HepG2 (cell line): Measurements from ENCODE around the gene PALM. TPM values are rescaled to one million over a fixed set of nuclear protein-coding genes. Genes with fewer than 3 reads are reported as not detected.

Experiments
- ATAC-seq: fragments of 200-7000 bp; cut with Tn5 transposase; 3 replicates; pipeline ENCODE4 v1.9.1; 2020; ENCODE audit warnings: mild to moderate bottlenecking, moderate library complexity
- BruUV-seq: library from RNA; stranded (reverse); fragments of 400-500 nt; replicated peaks from 2 replicates; lab custom pipeline; 2021; lab: Mats Ljungman, UMichigan
- CTCF ChIA-PET: fragments of 300-600 bp; formaldehyde crosslinking; extraction: SDS; loops from one replicate; lab custom pipeline; 2021; ENCODE audit warnings: low total read pairs, inconsistent platforms, low intra/inter-chr PET ratio; lab: Yijun Ruan, JAX
- POLR2A ChIA-PET: fragments of 350-600 bp; sonication (Branson Sonifier 250); formaldehyde crosslinking; loops from one replicate; lab custom pipeline; 2020; ENCODE audit warnings: antibody characterized with exemption, inconsistent platforms; lab: Yijun Ruan, JAX
- DNase-seq: peaks from one replicate; pipeline ENCODE4 v3.0.0-alpha.2; 2015; ENCODE audit warnings: low spot score
- FAIRE-seq: peaks from 3 replicates; lab custom pipeline; 2011; peaks lifted over from hg19 to GRCh38; lab: Jason Lieb, UNC
- H2AFZ ChIP-seq: one replicate; pipeline ENCODE4 v1.6.1; 2011; ENCODE audit warnings: low read length, inconsistent platforms
- H3K27ac ChIP-seq: fragments of 300-600 bp; 3 replicates; pipeline ENCODE4 v1.8.0; 2011; ENCODE audit warnings: mixed run types, mild to moderate bottlenecking, mixed read lengths, low read length, inconsistent platforms; ENCODE audit not compliant: insufficient read depth; ENCODE audit errors: extremely low read length
- H3K27me3 ChIP-seq, 2 experiments: fragments of 200-600 bp in 1 of 2; 2 replicates in 1 of 2; 3 replicates in 1 of 2; pipeline versions ENCODE4 v1.6.0 to v1.8.0; 2011; ENCODE audit warnings: low read length in 2 of 2, mild to moderate bottlenecking in 2 of 2, moderate library complexity in 2 of 2, inconsistent platforms in 1 of 2; ENCODE audit not compliant: insufficient read depth in 2 of 2, control insufficient read depth in 1 of 2
- H3K36me3 ChIP-seq, 2 experiments: fragments of 200-600 bp in 1 of 2; replicated peaks in 1 of 2; 2 replicates in 1 of 2; 3 replicates in 1 of 2; pipeline versions ENCODE4 v1.5.1 to v1.8.0; 2011; ENCODE audit warnings: low read length in 2 of 2, inconsistent platforms in 1 of 2; ENCODE audit not compliant: insufficient read depth in 2 of 2, control insufficient read depth in 1 of 2
- H3K4me1 ChIP-seq: 2 replicates; pipeline ENCODE4 v1.5.1; 2012; ENCODE audit warnings: low read length, inconsistent platforms; ENCODE audit not compliant: insufficient read depth
- H3K4me2 ChIP-seq: 2 replicates; pipeline ENCODE4 v1.6.0; 2011; ENCODE audit warnings: low read depth, low read length, inconsistent platforms
- H3K4me3 ChIP-seq, 3 experiments: fragments of 200-600 bp in 1 of 3; sonication (generic), shearing (Covaris generic) in 1 of 3; replicated peaks in 1 of 3; 2 replicates each; pipeline ENCODE4 v1.5.1; 2011 to 2016; ENCODE audit warnings: low read length in 3 of 3, inconsistent platforms in 2 of 3, low read depth in 2 of 3, mild to moderate bottlenecking in 2 of 3, control low read depth in 1 of 3, mixed read lengths in 1 of 3; ENCODE audit not compliant: insufficient read depth in 1 of 3
- H3K79me2 ChIP-seq: one replicate; pipeline ENCODE4 v1.6.1; 2011; ENCODE audit warnings: low read length, inconsistent platforms; ENCODE audit not compliant: insufficient read depth
- H3K9ac ChIP-seq: 2 replicates; pipeline ENCODE4 v1.6.0; 2011; ENCODE audit warnings: mild to moderate bottlenecking, low read depth, low read length, inconsistent platforms; ENCODE audit not compliant: insufficient read depth
- H3K9me3 ChIP-seq: 2 replicates; pipeline ENCODE4 v1.5.1; 2012; ENCODE audit warnings: mild to moderate bottlenecking, low read length
- H4K20me1 ChIP-seq: 2 replicates; pipeline ENCODE4 v1.6.0; 2011; ENCODE audit warnings: inconsistent platforms, mild to moderate bottlenecking, low read length, moderate library complexity; ENCODE audit not compliant: insufficient read depth
- ARID3A ChIP-seq: IDR thresholded peaks from 2 replicates; pipeline ENCODE4 v1.6.1; 2012; ENCODE audit warnings: low read depth, low read length, improper control_type of control experiment
- DNMT3B ChIP-seq: conservative IDR thresholded peaks from 2 replicates; pipeline ENCODE4 v1.6.1; 2016; ENCODE audit warnings: missing biosample characterization, control low read depth
- FOSL2 ChIP-seq: sonication (generic); formaldehyde crosslinking; IDR thresholded peaks from 2 replicates; pipeline ENCODE4 v1.4.0; 2020; ENCODE audit warnings: missing genetic modification reagents
- FOXO4 ChIP-seq: sonication (generic); formaldehyde crosslinking; conservative IDR thresholded peaks from 2 replicates; pipeline ENCODE4 v1.8.1; 2023; ENCODE audit warnings: missing genetic modification reagents
- ISL2 ChIP-seq: sonication (generic); formaldehyde crosslinking; IDR thresholded peaks from 2 replicates; pipeline ENCODE4 v1.5.0; 2020; ENCODE audit warnings: missing genetic modification reagents
- MAZ ChIP-seq, 2 experiments: sonication (generic) in 1 of 2; formaldehyde crosslinking in 1 of 2; IDR thresholded peaks; 2 replicates each; pipeline versions ENCODE4 v1.5.0 to v1.6.1; 2012 to 2020; ENCODE audit warnings: low read depth in 2 of 2, mild to moderate bottlenecking in 2 of 2, borderline replicate concordance in 1 of 2, improper control_type of control experiment in 1 of 2, low read length in 1 of 2, missing genetic modification reagents in 1 of 2, moderate library complexity in 1 of 2
- NFE2L1 ChIP-seq: sonication (generic); formaldehyde crosslinking; IDR thresholded peaks from 2 replicates; pipeline ENCODE4 v1.4.0; 2020; ENCODE audit warnings: missing genetic modification reagents, mild to moderate bottlenecking, borderline replicate concordance
- NFYB ChIP-seq: sonication (generic); formaldehyde crosslinking; IDR thresholded peaks from 2 replicates; pipeline ENCODE4 v1.4.0; 2020; ENCODE audit warnings: missing genetic modification reagents
- POLR2A ChIP-seq, 2 experiments: IDR thresholded peaks; 2 replicates each; pipeline ENCODE4 v1.6.1; 2011; ENCODE audit warnings: low read depth in 2 of 2, low read length in 2 of 2, mild to moderate bottlenecking in 1 of 2, moderate library complexity in 1 of 2; ENCODE audit not compliant: insufficient read depth in 1 of 2
- ZBTB2 ChIP-seq: sonication (generic); formaldehyde crosslinking; IDR thresholded peaks from 2 replicates; pipeline ENCODE4 v1.8.0; 2022; ENCODE audit warnings: low read depth, missing genetic modification reagents
- ZEB1 ChIP-seq: IDR thresholded peaks from 2 replicates; pipeline ENCODE4 v1.6.1; 2012; ENCODE audit warnings: mild to moderate bottlenecking, low read depth, inconsistent platforms; ENCODE audit not compliant: insufficient replicate concordance
- ZNF180 ChIP-seq: sonication (generic); formaldehyde crosslinking; IDR thresholded peaks from 2 replicates; pipeline ENCODE4 v1.4.0; 2020; ENCODE audit warnings: low read depth, missing genetic modification reagents, borderline replicate concordance
- ZSCAN12 ChIP-seq: sonication (generic); formaldehyde crosslinking; IDR thresholded peaks from 2 replicates; pipeline ENCODE4 v1.9.0; 2021; ENCODE audit warnings: mild to moderate bottlenecking, missing genetic modification reagents
- WGBS: methylation state at CpG from one replicate; pipeline ENCODE4 v1.1.6; 2017; ENCODE audit warnings: low lambda C conversion rate; 5-methylcytosine and 5-hydroxymethylcytosine counted together
- in situ Hi-C: cut with HindIII; loops from 2 replicates; pipeline ENCODE4 v1.10.0; 2017; ENCODE audit warnings: low pct_unique_long_range_greater_than_20kb; ENCODE audit not compliant: extremely low pct_ligation_motif_present
- intact Hi-C: fragments of 100-400 bp; cut with micrococcal nuclease; formaldehyde crosslinking; loops from one replicate; pipeline ENCODE4 v1.10.0; 2022; ENCODE audit not compliant: unreplicated experiment
- polyA plus RNA-seq, 8 experiments: library from polyadenylated mRNA; depleted of rRNA in 3 of 8; stranded (reverse) in 7 of 8; unstranded in 1 of 8; fragments of >200 nt; fragmentation: Illumina TruSeq in 4 of 8; extraction: Trizol in 4 of 8; gene quantifications; 2 replicates each; pipeline versions ENCODE4 v1.2.1 to v1.2.3, GENCODE V29; 2011 to 2016; ENCODE audit warnings: low read depth in 4 of 8, missing spikeins in 1 of 8, mixed read lengths in 1 of 8; ENCODE audit not compliant: insufficient read depth in 1 of 8
- total RNA-seq, 5 experiments: library from RNA; depleted of rRNA; stranded (reverse); fragments of >200 nt; fragmentation: Illumina TruSeq; extraction: Trizol; gene quantifications; 2 replicates each; pipeline ENCODE4 v1.2.3, GENCODE V29; 2016; ENCODE audit warnings: low read depth in 1 of 5

PALM gene
- total and polyA plus RNA-seq, 2 of the 13 experiments (the other 11 are each of a cell fraction or from before 2014, with no cell fraction given) = 4.0 to 9.7 TPM

GRCh38 chr19:742540-743075, 33.9 kb downstream of the PALM start:
- no peak overlapping the region for H2AFZ ChIP-seq
- ChIA-PET POLR2A (interaction anchor here (0.5 to 1.3 kb wide), 2 partner anchors 62 to 290 kb away, joined by 3 to 4 read pairs; no protein-coding TSS in a partner anchor), CTCF (no interaction called here)
- no peak overlapping the region for H3K4me2 ChIP-seq
- in situ Hi-C loops (no loop called here), intact Hi-C loops (no loop called here)
- WGBS = 95% methylated on average over 21 of the region's 24 CpGs
- ATAC-seq (no peak), DNase-seq (no peak), FAIRE-seq (no peak)
- H3K9me3 ChIP-seq = no peaks in the 10 kb centered on the region
- no peaks in the 10 kb centered on the region for H3K36me3 ChIP-seq
- TF ChIP-seq MAZ (IDR thresholded peaks at IDR 0.05; ENCODE audit: borderline replicate concordance, low read depth, low read length) (no peak), MAZ (CRISPR knock-in tag; IDR thresholded peaks at IDR 0.05; ENCODE audit: low read depth) (no peak), FOXO4 (0 out of 2 replicates have a peak, but pooled peaks have one; percentile 57)
- H3K27me3 ChIP-seq = no peaks in the 10 kb centered on the region
- H3K4me1 ChIP-seq = peaks cover 57% of the 10 kb centered on the region
- no TSS peak for BruUV-seq
- no peak overlapping the region for H3K4me3 ChIP-seq
- H4K20me1 ChIP-seq = no peaks in the 10 kb centered on the region
- no peak overlapping the region for H3K9ac ChIP-seq
- H3K27ac ChIP-seq = no peak overlapping the region
- no peaks in the 10 kb centered on the region for H3K79me2 ChIP-seq

GRCh38 chr19:743168-743687, 34.5 kb downstream of the PALM start:
- Histone ChIP-seq H3K9ac (no peak overlapping the region), H3K4me1 (peaks cover 51% of the 10 kb centered on the region), H3K27me3 (no peaks in the 10 kb centered on the region), H3K4me3 (no peak overlapping the region), H2AFZ (no peak overlapping the region), H3K36me3 (no peaks in the 10 kb centered on the region; a peak in 1 of 5 replicates), H4K20me1 (no peaks in the 10 kb centered on the region), H3K4me2 (no peak overlapping the region), H3K9me3 (no peaks in the 10 kb centered on the region), H3K79me2 (no peaks in the 10 kb centered on the region), H3K27ac (peak overlapping the region; percentile 46)
- intact Hi-C loops (no loop called here), in situ Hi-C loops (no loop called here)
- DNase-seq = no peak
- FAIRE-seq = no peak
- ChIA-PET CTCF (no interaction called here), POLR2A (interaction anchor here (0.5 kb wide), 1 partner anchor 289 kb away, joined by 3 read pairs; no protein-coding TSS in a partner anchor)
- no peak for ATAC-seq
- 83% methylated on average over 9 of the region's 13 CpGs for WGBS
- BruUV-seq = no TSS peak
- no peak for TF ChIP-seq NFYB (CRISPR knock-in tag)
- no peak for TF ChIP-seq NFE2L1 (CRISPR knock-in tag)
- no peak for TF ChIP-seq ZBTB2
- no peak for TF ChIP-seq ARID3A
- TF ChIP-seq ZEB1 = no peak
- TF ChIP-seq ISL2 (CRISPR knock-in tag) = no peak
- no peak for TF ChIP-seq DNMT3B (CRISPR knock-in tag)
- no peak for TF ChIP-seq ZNF180 (CRISPR knock-in tag)
- TF ChIP-seq ZSCAN12 (CRISPR knock-in tag) = no peak
- no peak for TF ChIP-seq FOSL2 (CRISPR knock-in tag)
- no peak for TF ChIP-seq POLR2A (IDR thresholded peaks at IDR 0.05; ENCODE audit: insufficient read depth in 1 of 2, low read depth in 2 of 2, low read length in 2 of 2)
